Transverse colon (tissue), 4 donors: ENCODE results near the gene PHETA1.

Experiments used
- EP300 ChIP-seq: sonication (generic); formaldehyde crosslinking; IDR thresholded peaks from one replicate; pipeline ENCODE4 v1.6.1; 2017; ENCODE audit warnings: antibody characterized with exemption, low read depth
- POLR2A ChIP-seq: fragments of 450-650 bp; IDR thresholded peaks from one replicate; pipeline ENCODE4 v1.6.1; 2016; ENCODE audit warnings: antibody characterized with exemption, mild to moderate bottlenecking, moderate library complexity
- POLR2AphosphoS5 ChIP-seq, 3 donors: sonication (generic); formaldehyde crosslinking; IDR thresholded peaks; one replicate each; pipeline ENCODE4 v1.6.1; 2016; ENCODE audit warnings: antibody characterized with exemption in 3 of 3
- TF ChIP-seq, protein P1 (sequence below), 5 experiments: fragments of 200-600 bp in 3 of 5; fragments of 450-650 bp in 2 of 5; sonication (generic) in 3 of 5; IDR thresholded peaks; 1 replicate in 2 of 5; 2 replicates in 3 of 5; pipeline ENCODE4 v1.5.1; 2016 to 2017; ENCODE audit warnings: antibody characterized with exemption in 5 of 5, inconsistent platforms in 3 of 5, mild to moderate bottlenecking in 2 of 5, moderate library complexity in 1 of 5

DNA sequence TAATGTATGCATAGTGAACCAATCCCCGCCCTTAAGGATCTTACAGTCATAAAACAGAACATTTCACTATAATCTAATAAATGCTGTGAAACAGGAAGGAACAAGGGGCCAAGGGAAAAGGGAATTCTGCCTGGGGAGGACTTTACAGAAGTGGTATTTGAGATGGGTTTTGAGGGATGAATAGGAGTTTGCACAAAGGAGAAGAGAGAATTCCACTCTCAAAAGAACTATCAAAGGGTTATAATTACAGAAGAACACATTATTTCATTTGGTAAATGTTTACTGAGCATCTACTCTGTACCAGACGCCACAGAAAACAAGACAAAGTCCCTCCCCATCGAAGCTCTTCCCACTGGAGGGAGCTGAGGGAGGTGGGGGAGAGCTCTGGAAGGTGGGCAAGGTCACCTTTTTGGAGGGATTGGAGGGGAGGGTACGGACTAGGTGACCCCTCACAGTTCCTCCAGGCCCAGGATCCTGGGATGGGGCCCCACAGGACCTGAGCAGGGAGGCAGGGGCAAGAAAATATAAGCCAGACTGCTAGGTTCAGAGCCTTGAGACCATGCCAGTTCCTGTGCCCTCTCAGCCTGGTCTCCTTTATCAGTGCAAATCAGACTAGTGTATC is 24.5 kb downstream of the PHETA1 start:
- TF ChIP-seq, protein P1, sequence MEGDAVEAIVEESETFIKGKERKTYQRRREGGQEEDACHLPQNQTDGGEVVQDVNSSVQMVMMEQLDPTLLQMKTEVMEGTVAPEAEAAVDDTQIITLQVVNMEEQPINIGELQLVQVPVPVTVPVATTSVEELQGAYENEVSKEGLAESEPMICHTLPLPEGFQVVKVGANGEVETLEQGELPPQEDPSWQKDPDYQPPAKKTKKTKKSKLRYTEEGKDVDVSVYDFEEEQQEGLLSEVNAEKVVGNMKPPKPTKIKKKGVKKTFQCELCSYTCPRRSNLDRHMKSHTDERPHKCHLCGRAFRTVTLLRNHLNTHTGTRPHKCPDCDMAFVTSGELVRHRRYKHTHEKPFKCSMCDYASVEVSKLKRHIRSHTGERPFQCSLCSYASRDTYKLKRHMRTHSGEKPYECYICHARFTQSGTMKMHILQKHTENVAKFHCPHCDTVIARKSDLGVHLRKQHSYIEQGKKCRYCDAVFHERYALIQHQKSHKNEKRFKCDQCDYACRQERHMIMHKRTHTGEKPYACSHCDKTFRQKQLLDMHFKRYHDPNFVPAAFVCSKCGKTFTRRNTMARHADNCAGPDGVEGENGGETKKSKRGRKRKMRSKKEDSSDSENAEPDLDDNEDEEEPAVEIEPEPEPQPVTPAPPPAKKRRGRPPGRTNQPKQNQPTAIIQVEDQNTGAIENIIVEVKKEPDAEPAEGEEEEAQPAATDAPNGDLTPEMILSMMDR (IDR thresholded peaks at IDR 0.05), result no peak
- TF ChIP-seq POLR2AphosphoS5 (IDR thresholded peaks at IDR 0.05) (no peak), POLR2A (no peak), EP300 (no peak)
